Activated T-cell treated with anti-CD3 and anti-CD28 coated beads for 24 hours (primary cell): Measurements from ENCODE around the gene CAPN11.
"Not testable (repeated sequence)": the region's sequence is repeated elsewhere in the genome, so short reads cannot be mapped to it uniquely, and the experiment has no call there.

ENCODE experiments used
- DNase-seq: peaks from one replicate; pipeline ENCODE4 v3.0.0-alpha.2; 2020; ENCODE audit warnings: low read depth

The CAPN11 gene

GRCh38 chr6:44228433-44228832 lies 69.8 kb downstream of the CAPN11 start:
- no peak for DNase-seq

GRCh38 chr6:44228836-44229235 lies 70.2 kb downstream of the CAPN11 start:
- no peak for DNase-seq

DNA sequence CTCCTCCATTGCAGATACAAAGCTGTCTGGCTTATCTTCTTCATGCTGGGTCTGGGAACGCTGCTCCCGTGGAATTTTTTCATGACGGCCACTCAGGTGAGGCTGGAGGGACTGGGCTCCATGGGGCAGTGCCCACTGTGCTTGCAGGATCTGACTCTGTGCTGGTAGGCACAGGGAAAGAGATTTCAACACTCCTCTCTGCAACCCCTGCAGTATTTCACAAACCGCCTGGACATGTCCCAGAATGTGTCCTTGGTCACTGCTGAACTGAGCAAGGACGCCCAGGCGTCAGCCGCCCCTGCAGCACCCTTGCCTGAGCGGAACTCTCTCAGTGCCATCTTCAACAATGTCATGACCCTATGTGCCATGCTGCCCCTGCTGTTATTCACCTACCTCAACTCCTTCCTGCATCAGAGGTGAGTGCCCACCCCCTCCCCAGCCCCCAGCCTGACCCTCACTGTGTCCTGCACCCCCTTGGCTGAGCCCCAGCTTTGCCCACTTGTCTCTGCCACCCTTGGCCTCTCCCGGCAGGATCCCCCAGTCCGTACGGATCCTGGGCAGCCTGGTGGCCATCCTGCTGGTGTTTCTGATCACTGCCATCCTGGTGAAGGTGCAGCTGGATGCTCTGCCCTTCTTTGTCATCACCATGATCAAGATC lies 70.9 kb downstream of the CAPN11 start:
- no peak for DNase-seq

DNA sequence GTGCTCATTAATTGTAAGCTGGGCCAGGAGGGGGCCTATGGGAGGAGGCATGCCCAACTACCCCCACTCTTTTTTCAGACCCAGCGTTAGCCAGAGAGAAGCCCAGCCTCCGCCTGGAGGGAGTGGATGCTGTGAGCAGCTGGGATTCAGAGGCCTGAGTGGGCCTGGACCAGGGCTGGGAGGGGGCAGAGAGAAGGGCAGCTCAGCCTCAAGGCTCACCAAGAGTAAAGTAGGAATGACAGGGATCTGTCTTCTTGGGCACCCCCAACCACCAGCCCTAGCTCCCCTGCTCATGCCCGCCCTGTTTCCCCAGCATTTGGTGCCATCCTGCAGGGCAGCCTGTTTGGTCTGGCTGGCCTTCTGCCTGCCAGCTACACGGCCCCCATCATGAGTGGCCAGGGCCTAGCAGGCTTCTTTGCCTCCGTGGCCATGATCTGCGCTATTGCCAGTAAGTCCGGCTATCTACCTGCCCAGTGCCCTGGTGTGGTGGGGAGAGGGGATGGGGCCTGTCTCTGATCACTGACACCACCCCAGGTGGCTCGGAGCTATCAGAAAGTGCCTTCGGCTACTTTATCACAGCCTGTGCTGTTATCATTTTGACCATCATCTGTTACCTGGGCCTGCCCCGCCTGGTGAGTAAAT lies 71.5 kb downstream of the CAPN11 start:
- no peak for DNase-seq

- DNase-seq, result not testable (repeated sequence)
Observed at GRCh38 chr6:44231426-44231825, 72.8 kb downstream of the CAPN11 start.

DNA sequence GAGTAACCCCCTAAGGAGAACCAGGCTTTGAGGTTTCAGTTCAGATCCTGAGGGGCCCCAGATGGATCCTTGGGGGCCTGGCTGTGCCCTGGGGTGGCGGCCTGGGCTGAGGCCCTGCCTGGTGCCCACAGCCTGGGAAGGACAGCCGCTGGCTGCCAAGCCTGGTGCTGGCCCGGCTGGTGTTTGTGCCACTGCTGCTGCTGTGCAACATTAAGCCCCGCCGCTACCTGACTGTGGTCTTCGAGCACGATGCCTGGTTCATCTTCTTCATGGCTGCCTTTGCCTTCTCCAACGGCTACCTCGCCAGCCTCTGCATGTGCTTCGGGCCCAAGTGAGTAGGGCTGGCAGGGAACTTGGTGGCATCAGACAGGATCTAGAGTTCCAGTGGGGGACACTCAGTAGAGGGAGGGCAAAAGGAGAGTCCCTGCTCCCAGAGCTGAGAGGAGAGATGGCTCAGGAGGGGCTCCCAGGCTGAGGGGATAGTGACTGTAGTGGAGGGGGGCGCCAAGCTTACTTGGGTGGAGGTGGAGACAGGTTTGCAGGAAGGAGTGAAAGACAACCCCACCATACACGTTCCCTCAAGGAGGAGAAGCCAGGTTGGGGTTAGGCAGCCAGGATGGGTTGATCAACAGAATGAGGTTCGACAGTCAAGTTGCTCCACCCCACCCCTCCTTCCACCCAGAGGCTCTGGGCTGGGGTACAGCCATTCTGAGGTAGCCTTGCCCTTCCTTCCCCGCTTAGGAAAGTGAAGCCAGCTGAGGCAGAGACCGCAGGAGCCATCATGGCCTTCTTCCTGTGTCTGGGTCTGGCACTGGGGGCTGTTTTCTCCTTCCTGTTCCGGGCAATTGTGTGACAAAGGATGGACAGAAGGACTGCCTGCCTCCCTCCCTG lies 74.3 kb downstream of the CAPN11 start:
- no peak for DNase-seq

DNA sequence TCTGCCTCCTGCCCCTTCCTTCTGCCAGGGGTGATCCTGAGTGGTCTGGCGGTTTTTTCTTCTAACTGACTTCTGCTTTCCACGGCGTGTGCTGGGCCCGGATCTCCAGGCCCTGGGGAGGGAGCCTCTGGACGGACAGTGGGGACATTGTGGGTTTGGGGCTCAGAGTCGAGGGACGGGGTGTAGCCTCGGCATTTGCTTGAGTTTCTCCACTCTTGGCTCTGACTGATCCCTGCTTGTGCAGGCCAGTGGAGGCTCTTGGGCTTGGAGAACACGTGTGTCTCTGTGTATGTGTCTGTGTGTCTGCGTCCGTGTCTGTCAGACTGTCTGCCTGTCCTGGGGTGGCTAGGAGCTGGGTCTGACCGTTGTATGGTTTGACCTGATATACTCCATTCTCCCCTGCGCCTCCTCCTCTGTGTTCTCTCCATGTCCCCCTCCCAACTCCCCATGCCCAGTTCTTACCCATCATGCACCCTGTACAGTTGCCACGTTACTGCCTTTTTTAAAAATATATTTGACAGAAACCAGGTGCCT lies 75.0 kb downstream of the CAPN11 start:
- DNase-seq, result no peak
